Measurements from ENCODE around the gene SERPINA5. TPM values are rescaled to one million over a fixed set of nuclear protein-coding genes. Genes with fewer than 3 reads are reported as not detected.

The SERPINA5 gene
- total RNA-seq, 1 donor, result 0.09 TPM

DNA sequence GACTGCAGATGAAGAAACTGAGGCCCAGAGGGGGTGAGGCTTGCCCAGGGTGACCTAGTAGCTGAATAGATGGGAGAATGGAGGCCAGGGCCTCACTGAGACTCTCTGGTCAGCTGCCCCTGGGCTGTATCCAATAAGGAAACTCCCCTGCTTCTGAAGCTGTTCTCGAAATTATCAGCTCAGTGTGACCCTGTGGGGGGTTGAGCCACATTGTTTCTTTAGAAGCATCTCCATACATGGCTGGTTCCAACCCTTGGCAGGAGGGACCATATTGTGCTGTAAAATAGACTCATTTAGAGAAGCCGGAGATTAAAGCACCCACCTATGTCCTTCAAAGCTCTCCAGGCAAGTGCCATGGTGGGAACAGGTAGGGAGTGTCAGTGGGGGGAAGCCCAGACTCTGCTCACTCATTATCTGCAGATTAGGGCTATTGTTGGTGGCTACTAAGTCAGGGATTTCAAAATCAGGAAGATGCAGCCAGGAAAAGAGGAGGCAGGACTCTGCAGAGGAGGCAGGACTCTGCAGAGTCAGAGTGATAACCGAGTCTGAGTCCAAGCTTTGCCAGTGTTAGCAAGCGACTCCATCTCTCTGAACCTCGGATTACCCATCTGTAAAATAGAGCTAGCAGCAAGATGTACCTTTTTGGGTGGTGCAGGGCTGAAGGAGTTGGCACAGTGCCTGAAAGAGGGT, 3.5 kb downstream of the SERPINA5 start:
- no peak overlapping the region for H3K4me3 ChIP-seq (ENCODE audit: low read depth, low read length)
- no peak for TF ChIP-seq CTCF (IDR thresholded peaks at IDR 0.05; ENCODE audit: insufficient read depth, low read length)
- peak; percentile 33 for DNase-seq (ENCODE audit: low read depth)

DNA sequence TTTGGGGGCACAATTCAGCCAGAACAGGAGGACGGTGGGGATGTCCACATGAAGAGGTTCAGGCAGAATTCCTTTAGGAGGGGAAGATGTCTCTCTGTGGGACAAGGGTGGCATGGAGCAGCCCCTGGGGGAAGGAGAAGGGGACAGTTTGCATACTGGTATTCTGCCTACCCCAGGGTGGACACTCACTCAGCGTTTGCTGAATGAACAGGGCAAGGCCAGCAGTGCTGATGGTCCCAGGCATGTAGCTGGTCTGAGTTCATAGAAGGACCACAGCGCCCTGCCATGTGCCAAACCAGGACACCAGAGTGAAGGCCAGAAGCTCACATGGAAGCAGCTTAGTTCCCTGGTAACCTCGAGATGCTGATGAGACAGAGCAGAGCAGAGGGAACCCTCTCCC, 5.4 kb downstream of the SERPINA5 start:
- TF ChIP-seq CTCF (IDR thresholded peaks at IDR 0.05; ENCODE audit: insufficient read depth, low read length), result no peak
- DNase-seq (ENCODE audit: low read depth), result no peak
- no peak overlapping the region for H3K4me3 ChIP-seq (ENCODE audit: low read depth, low read length)

- TF ChIP-seq CTCF (IDR thresholded peaks at IDR 0.05; ENCODE audit: insufficient read depth, low read length), result no peak
- no peak for DNase-seq (ENCODE audit: low read depth)
- no peak overlapping the region for H3K4me3 ChIP-seq (ENCODE audit: low read depth, low read length)
Observed at GRCh38 chr14:94588311-94588710, 7.1 kb downstream of the SERPINA5 start.

- no peak for DNase-seq (ENCODE audit: low read depth)
- H3K4me3 ChIP-seq (ENCODE audit: low read depth, low read length), result no peak overlapping the region
- no peak for TF ChIP-seq CTCF (IDR thresholded peaks at IDR 0.05; ENCODE audit: insufficient read depth, low read length)
Observed at GRCh38 chr14:94591073-94591472, 9.8 kb downstream of the SERPINA5 start.

- TF ChIP-seq CTCF (IDR thresholded peaks at IDR 0.05; ENCODE audit: insufficient read depth, low read length), result no peak
- DNase-seq (ENCODE audit: low read depth), result no peak
- H3K4me3 ChIP-seq (ENCODE audit: low read depth, low read length), result no peak overlapping the region
Observed at GRCh38 chr14:94591871-94592270, 10.6 kb downstream of the SERPINA5 start.

GRCh38 chr14:94592457-94592856, 11.2 kb downstream of the SERPINA5 start:
- TF ChIP-seq CTCF (IDR thresholded peaks at IDR 0.05; ENCODE audit: insufficient read depth, low read length), result no peak
- DNase-seq (ENCODE audit: low read depth), result no peak
- H3K4me3 ChIP-seq (ENCODE audit: low read depth, low read length), result no peak overlapping the region

DNA sequence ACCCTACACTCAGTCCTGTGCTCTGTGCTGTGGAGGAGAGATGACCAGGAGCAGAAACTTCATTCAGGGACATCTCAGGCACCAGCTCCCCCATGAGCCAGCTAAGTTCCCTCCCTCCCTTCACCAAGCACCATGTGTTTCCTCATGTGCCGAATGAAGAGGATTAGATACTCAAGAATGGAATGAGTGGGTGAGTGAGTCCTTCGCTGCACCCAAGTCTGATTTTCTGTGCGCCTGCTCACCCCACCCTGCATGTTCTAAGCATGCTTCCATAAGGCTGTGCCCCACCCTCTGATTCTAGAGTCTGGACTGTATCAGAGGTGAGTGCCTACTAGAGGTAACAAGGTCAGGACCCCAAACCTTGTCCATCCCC, 12.1 kb downstream of the SERPINA5 start:
- no peak for DNase-seq (ENCODE audit: low read depth)
- H3K4me3 ChIP-seq (ENCODE audit: low read depth, low read length), result no peak overlapping the region
- TF ChIP-seq CTCF (IDR thresholded peaks at IDR 0.05; ENCODE audit: insufficient read depth, low read length), result no peak
